Measurements from ENCODE around the gene GAST. TPM values are rescaled to one million over a fixed set of nuclear protein-coding genes. Genes with fewer than 3 reads are reported as not detected.

Gene GAST
- total and polyA plus RNA-seq, 4 experiments from 2014 or later = not detected

GRCh38 chr17:41735744-41736143 is 23.6 kb downstream of the GAST start:
- CTCF ChIA-PET (ENCODE audit: partially characterized antibody) = interaction anchor here (1.0 to 4.4 kb wide), 4 partner anchors 22 to 151 kb away, joined by 3 to 47 read pairs (median 6); no protein-coding TSS in a partner anchor
- DNase-seq = no peak
- H3K4me1 ChIP-seq (ENCODE audit: insufficient read depth, low read length) = peaks cover 15% of the 10 kb centered on the region
- H3K27ac Mint-ChIP-seq = no peak overlapping the region
- POLR2A ChIA-PET (ENCODE audit: partially characterized antibody) = no interaction called here
- H3K4me3 Mint-ChIP-seq = peak overlapping the region in 1 of 8 donors; percentile 0
- no peaks in the 10 kb centered on the region for H3K9me3 Mint-ChIP-seq
- H3K9me3 ChIP-seq (ENCODE audit: control insufficient read depth in 1 of 2, low read length in 2 of 2) = no peaks in the 10 kb centered on the region
- intact Hi-C loops (cut with micrococcal nuclease) = no loop called here
- no peak overlapping the region for H3K4me3 ChIP-seq (ENCODE audit: low read length in 2 of 2)
- peaks cover 24 to 32% of the 10 kb centered on the region in 2 donors for H3K27me3 Mint-ChIP-seq
- no peaks in the 10 kb centered on the region for H3K36me3 Mint-ChIP-seq
- H3K4me1 Mint-ChIP-seq = peaks cover 2 to 9% (median 9%) of the 10 kb centered on the region in 4 donors
- peaks cover 12% of the 10 kb centered on the region for H3K27me3 ChIP-seq (ENCODE audit: insufficient read depth, low read length)
- H3K36me3 ChIP-seq (ENCODE audit: insufficient read depth, low read length) = no peaks in the 10 kb centered on the region
- H3K27ac ChIP-seq (ENCODE audit: low read depth, low read length) = no peak overlapping the region

- Mint-ChIP-seq H3K27me3 (peaks cover 18 to 22% of the 10 kb centered on the region in 2 donors), H3K9me3 (no peaks in the 10 kb centered on the region), H3K4me3 (peak overlapping the region in 4 of 8 donors; percentile 13 to 55 (median 50)), H3K27ac (peak overlapping the region in 1 of 7 donors; percentile 16), H3K36me3 (no peaks in the 10 kb centered on the region), H3K4me1 (peaks cover 2 to 9% (median 9%) of the 10 kb centered on the region in 4 donors)
- no peaks in the 10 kb centered on the region for H3K36me3 ChIP-seq (ENCODE audit: insufficient read depth, low read length)
- H3K9me3 ChIP-seq (ENCODE audit: control insufficient read depth in 1 of 2, low read length in 2 of 2) = no peaks in the 10 kb centered on the region
- no peak overlapping the region for H3K27ac ChIP-seq (ENCODE audit: low read depth, low read length)
- H3K4me1 ChIP-seq (ENCODE audit: insufficient read depth, low read length) = peaks cover 15% of the 10 kb centered on the region
- POLR2A ChIA-PET (ENCODE audit: partially characterized antibody) = interaction anchor here (0.9 to 1.5 kb wide), 3 partner anchors 48 to 71 kb away, joined by 3 to 4 read pairs (median 3); partner anchors contain the start of genes EIF1 and JUP
- no peak for DNase-seq
- CTCF ChIA-PET (ENCODE audit: partially characterized antibody) = interaction anchor here (0.7 to 4.4 kb wide), 10 partner anchors 11 to 881 kb away, joined by 3 to 47 read pairs (median 3); partner anchors contain the start of gene FKBP10
- H3K4me3 ChIP-seq (ENCODE audit: low read length in 2 of 2) = no peak overlapping the region
- intact Hi-C loops (cut with micrococcal nuclease) = no loop called here
- peaks cover 12% of the 10 kb centered on the region for H3K27me3 ChIP-seq (ENCODE audit: insufficient read depth, low read length)
These were observed 25.0 kb downstream of the GAST start for GRCh38 chr17:41736983-41737679.

- POLR2A ChIA-PET (ENCODE audit: partially characterized antibody) = interaction anchor here (1.1 to 1.5 kb wide), 2 partner anchors 49 to 71 kb away, joined by 3 to 4 read pairs; partner anchors contain the start of gene JUP
- intact Hi-C loops (cut with micrococcal nuclease) = loop anchor here (1.0 kb wide), 2 partner anchors 64 to 148 kb away; no protein-coding TSS in a partner anchor
These were observed 25.5 kb downstream of the GAST start for GRCh38 chr17:41737680-41738023.

GRCh38 chr17:41738077-41738800 is 26.1 kb downstream of the GAST start:
- no peak overlapping the region for H3K27ac ChIP-seq (ENCODE audit: low read depth, low read length)
- H3K4me3 ChIP-seq (ENCODE audit: low read length in 2 of 2) = no peak overlapping the region
- DNase-seq = peak; percentile 70 to 78 (median 73)
- H3K27me3 ChIP-seq (ENCODE audit: insufficient read depth, low read length) = peaks cover 12% of the 10 kb centered on the region
- Mint-ChIP-seq H3K27ac (peak overlapping the region in 2 of 7 donors; percentile 15 to 56), H3K9me3 (no peaks in the 10 kb centered on the region), H3K36me3 (no peaks in the 10 kb centered on the region), H3K4me1 (peaks cover 2 to 9% (median 9%) of the 10 kb centered on the region in 4 donors), H3K4me3 (peak overlapping the region in 2 of 8 donors; percentile 42 to 72), H3K27me3 (peaks cover 12 to 18% of the 10 kb centered on the region in 2 donors)
- CTCF ChIA-PET (ENCODE audit: partially characterized antibody) = interaction anchor here (0.7 to 4.4 kb wide), 7 partner anchors 10 to 882 kb away, joined by 3 to 47 read pairs (median 3); no protein-coding TSS in a partner anchor
- no peaks in the 10 kb centered on the region for H3K36me3 ChIP-seq (ENCODE audit: insufficient read depth, low read length)
- peaks cover 15% of the 10 kb centered on the region for H3K4me1 ChIP-seq (ENCODE audit: insufficient read depth, low read length)
- POLR2A ChIA-PET (ENCODE audit: partially characterized antibody) = interaction anchor here (1.5 kb wide), 1 partner anchor 48 kb away, joined by 4 read pairs; the partner anchor contains the start of gene JUP
- no peaks in the 10 kb centered on the region for H3K9me3 ChIP-seq (ENCODE audit: control insufficient read depth in 1 of 2, low read length in 2 of 2)
- intact Hi-C loops (cut with micrococcal nuclease) = loop anchor here (1.0 kb wide), 2 partner anchors 63 to 147 kb away; no protein-coding TSS in a partner anchor

More at GRCh38 chr17:41737680-41738023, 25.5 kb downstream of the GAST start:
- peak in 1 of 5 donors; percentile 6 for DNase-seq
- H3K4me1 Mint-ChIP-seq = peaks cover 2 to 9% (median 9%) of the 10 kb centered on the region in 4 donors
- H3K27me3 ChIP-seq (ENCODE audit: insufficient read depth, low read length) = peaks cover 12% of the 10 kb centered on the region
- H3K4me3 Mint-ChIP-seq = peak overlapping the region in 3 of 8 donors; percentile 29 to 72 (median 55)
- H3K4me3 ChIP-seq (ENCODE audit: low read length in 2 of 2) = no peak overlapping the region
- no peaks in the 10 kb centered on the region for H3K36me3 Mint-ChIP-seq
- CTCF ChIA-PET (ENCODE audit: partially characterized antibody) = interaction anchor here (0.7 to 4.4 kb wide), 9 partner anchors 11 to 881 kb away, joined by 3 to 47 read pairs (median 3); partner anchors contain the start of gene FKBP10
- peaks cover 15% of the 10 kb centered on the region for H3K4me1 ChIP-seq (ENCODE audit: insufficient read depth, low read length)
- no peaks in the 10 kb centered on the region for H3K9me3 ChIP-seq (ENCODE audit: control insufficient read depth in 1 of 2, low read length in 2 of 2)
- H3K9me3 Mint-ChIP-seq = no peaks in the 10 kb centered on the region
- H3K27ac ChIP-seq (ENCODE audit: low read depth, low read length) = no peak overlapping the region
- H3K27ac Mint-ChIP-seq = peak overlapping the region in 3 of 7 donors; percentile 15 to 56 (median 16)
- peaks cover 13 to 18% of the 10 kb centered on the region in 2 donors for H3K27me3 Mint-ChIP-seq
- H3K36me3 ChIP-seq (ENCODE audit: insufficient read depth, low read length) = no peaks in the 10 kb centered on the region

- H3K9me3 Mint-ChIP-seq = no peaks in the 10 kb centered on the region
- no peak overlapping the region for H3K27ac Mint-ChIP-seq
- no peak overlapping the region for H3K4me3 Mint-ChIP-seq
- POLR2A ChIA-PET (ENCODE audit: partially characterized antibody) = no interaction called here
- Histone ChIP-seq H3K4me3 (ENCODE audit: low read length in 2 of 2) (no peak overlapping the region), H3K4me1 (ENCODE audit: insufficient read depth, low read length) (peaks cover 15% of the 10 kb centered on the region), H3K36me3 (ENCODE audit: insufficient read depth, low read length) (no peaks in the 10 kb centered on the region), H3K9me3 (ENCODE audit: control insufficient read depth in 1 of 2, low read length in 2 of 2) (no peaks in the 10 kb centered on the region), H3K27ac (ENCODE audit: low read depth, low read length) (no peak overlapping the region), H3K27me3 (ENCODE audit: insufficient read depth, low read length) (peaks cover 12% of the 10 kb centered on the region)
- no peak for DNase-seq
- peaks cover 2 to 9% (median 9%) of the 10 kb centered on the region in 4 donors for H3K4me1 Mint-ChIP-seq
- intact Hi-C loops (cut with micrococcal nuclease) = loop anchor here (1.0 kb wide), 2 partner anchors 63 to 147 kb away; no protein-coding TSS in a partner anchor
- H3K27me3 Mint-ChIP-seq = peaks cover 12 to 15% of the 10 kb centered on the region in 2 donors
- CTCF ChIA-PET (ENCODE audit: partially characterized antibody) = interaction anchor here (0.6 kb wide), 1 partner anchor 286 kb away, joined by 3 read pairs; no protein-coding TSS in a partner anchor
- H3K36me3 Mint-ChIP-seq = no peaks in the 10 kb centered on the region
These were observed 26.6 kb downstream of the GAST start for GRCh38 chr17:41738801-41739112.

- POLR2A ChIA-PET (ENCODE audit: partially characterized antibody) = no interaction called here
- H3K27ac Mint-ChIP-seq = peak overlapping the region in 1 of 7 donors; percentile 8
- Histone ChIP-seq H3K4me1 (ENCODE audit: insufficient read depth, low read length) (peaks cover 5% of the 10 kb centered on the region), H3K4me3 (ENCODE audit: low read length in 2 of 2) (no peak overlapping the region), H3K27me3 (ENCODE audit: insufficient read depth, low read length) (peaks cover 12% of the 10 kb centered on the region), H3K27ac (ENCODE audit: low read depth, low read length) (no peak overlapping the region), H3K9me3 (ENCODE audit: control insufficient read depth in 1 of 2, low read length in 2 of 2) (no peaks in the 10 kb centered on the region), H3K36me3 (ENCODE audit: insufficient read depth, low read length) (no peaks in the 10 kb centered on the region)
- no peak for DNase-seq
- peaks cover 2 to 9% (median 6%) of the 10 kb centered on the region in 4 donors for H3K4me1 Mint-ChIP-seq
- peaks cover 12 to 14% of the 10 kb centered on the region in 2 donors for H3K27me3 Mint-ChIP-seq
- H3K36me3 Mint-ChIP-seq = no peaks in the 10 kb centered on the region
- intact Hi-C loops (cut with micrococcal nuclease) = no loop called here
- CTCF ChIA-PET (ENCODE audit: partially characterized antibody) = interaction anchor here (4.7 kb wide), 1 partner anchor 61 kb away, joined by 20 read pairs; no protein-coding TSS in a partner anchor
- no peaks in the 10 kb centered on the region for H3K9me3 Mint-ChIP-seq
- no peak overlapping the region for H3K4me3 Mint-ChIP-seq
These were observed 27.7 kb downstream of the GAST start for GRCh38 chr17:41739661-41740352.

All from CD4-positive, alpha-beta memory T cell (primary cell).